SK-N-SH treated with all-trans-retinoic acid at 6 μM for 48 hours (cell line): ENCODE results near the gene ARHGAP33.

Experiments used
- ARNTL ChIP-seq: fragments of 450-650 bp; formaldehyde crosslinking; IDR thresholded peaks from 2 replicates; pipeline ENCODE4 v1.5.0; 2020; ENCODE audit warnings: low read depth, mild to moderate bottlenecking, moderate library complexity, borderline replicate concordance
- BACH2 ChIP-seq: fragments of 250-450 bp; sonication (Bioruptor Pico); IDR thresholded peaks from 2 replicates; pipeline ENCODE4 v1.9.0; 2021; ENCODE audit warnings: mild to moderate bottlenecking, borderline replicate concordance
- CSDC2 ChIP-seq: fragments of 250-450 bp; sonication (Bioruptor Pico); IDR thresholded peaks from 2 replicates; pipeline ENCODE4 v1.5.0; 2020; ENCODE audit warnings: mild to moderate bottlenecking, moderate library complexity
- ESRRG ChIP-seq: fragments of 250-450 bp; sonication (Bioruptor Pico); IDR thresholded peaks from 2 replicates; pipeline ENCODE4 v1.6.1; 2021; ENCODE audit warnings: mild to moderate bottlenecking
- GLIS3 ChIP-seq: fragments of 250-450 bp; sonication (Bioruptor Pico); IDR thresholded peaks from 2 replicates; pipeline ENCODE4 v1.5.0; 2020; ENCODE audit warnings: mild to moderate bottlenecking, moderate library complexity
- OSR1 ChIP-seq: fragments of 250-450 bp; sonication (Bioruptor Pico); IDR thresholded peaks from 2 replicates; pipeline ENCODE4 v1.8.0; 2022; ENCODE audit warnings: moderate library complexity, mild to moderate bottlenecking, inconsistent platforms
- TCF4 ChIP-seq: fragments of 250-450 bp; sonication (Bioruptor Pico); IDR thresholded peaks from 2 replicates; pipeline ENCODE4 v1.8.0; 2021; ENCODE audit warnings: mild to moderate bottlenecking, moderate library complexity, borderline replicate concordance
- TOX ChIP-seq: fragments of 250-450 bp; sonication (Bioruptor Pico); IDR thresholded peaks from 2 replicates; pipeline ENCODE4 v1.8.0; 2021; ENCODE audit warnings: mild to moderate bottlenecking, moderate library complexity, borderline replicate concordance
- ZFP3 ChIP-seq: fragments of 250-450 bp; sonication (Bioruptor Pico); IDR thresholded peaks from 2 replicates; pipeline ENCODE4 v1.5.0; 2020; ENCODE audit warnings: mild to moderate bottlenecking, moderate library complexity
- TF ChIP-seq, protein P1 (sequence below): fragments of 250-450 bp; sonication (Bioruptor Pico); IDR thresholded peaks from 2 replicates; pipeline ENCODE4 v1.8.0; 2020; ENCODE audit warnings: mild to moderate bottlenecking, moderate library complexity, borderline replicate concordance
- TF ChIP-seq, protein P2 (sequence below): fragments of 250-450 bp; sonication (Bioruptor Pico); IDR thresholded peaks from 2 replicates; pipeline ENCODE4 v1.8.0; 2021; ENCODE audit warnings: low read depth, mild to moderate bottlenecking, moderate library complexity, borderline replicate concordance
- TF ChIP-seq, protein P3 (sequence below): fragments of 250-450 bp; sonication (Bioruptor Pico); IDR thresholded peaks from 2 replicates; pipeline ENCODE4 v1.5.1; 2020; ENCODE audit warnings: low read depth, mild to moderate bottlenecking, moderate library complexity

DNA sequence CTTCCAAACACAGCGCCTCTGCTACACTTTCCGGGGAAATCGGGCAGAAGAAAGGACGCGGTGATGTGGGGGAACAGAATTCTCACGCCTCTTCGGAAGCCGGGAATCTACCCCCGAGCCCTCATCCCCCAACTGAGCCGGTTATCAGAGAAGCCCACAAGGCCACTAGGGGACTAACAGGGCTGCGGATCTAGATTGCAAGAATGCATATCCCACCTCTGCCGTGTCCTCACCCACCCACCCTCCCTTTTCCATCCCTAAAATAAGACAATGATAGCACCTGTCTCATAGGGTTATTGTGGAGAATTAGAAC is 34.2 kb upstream of the ARHGAP33 start:
- no peak for TF ChIP-seq CSDC2 (CRISPR knock-in tag)
- TF ChIP-seq ZFP3: no peak
- no peak for TF ChIP-seq TOX (CRISPR knock-in tag)
- TF ChIP-seq, protein P1, sequence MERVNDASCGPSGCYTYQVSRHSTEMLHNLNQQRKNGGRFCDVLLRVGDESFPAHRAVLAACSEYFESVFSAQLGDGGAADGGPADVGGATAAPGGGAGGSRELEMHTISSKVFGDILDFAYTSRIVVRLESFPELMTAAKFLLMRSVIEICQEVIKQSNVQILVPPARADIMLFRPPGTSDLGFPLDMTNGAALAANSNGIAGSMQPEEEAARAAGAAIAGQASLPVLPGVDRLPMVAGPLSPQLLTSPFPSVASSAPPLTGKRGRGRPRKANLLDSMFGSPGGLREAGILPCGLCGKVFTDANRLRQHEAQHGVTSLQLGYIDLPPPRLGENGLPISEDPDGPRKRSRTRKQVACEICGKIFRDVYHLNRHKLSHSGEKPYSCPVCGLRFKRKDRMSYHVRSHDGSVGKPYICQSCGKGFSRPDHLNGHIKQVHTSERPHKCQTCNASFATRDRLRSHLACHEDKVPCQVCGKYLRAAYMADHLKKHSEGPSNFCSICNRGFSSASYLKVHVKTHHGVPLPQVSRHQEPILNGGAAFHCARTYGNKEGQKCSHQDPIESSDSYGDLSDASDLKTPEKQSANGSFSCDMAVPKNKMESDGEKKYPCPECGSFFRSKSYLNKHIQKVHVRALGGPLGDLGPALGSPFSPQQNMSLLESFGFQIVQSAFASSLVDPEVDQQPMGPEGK: no peak
- no peak for TF ChIP-seq OSR1 (CRISPR knock-in tag)
- TF ChIP-seq ARNTL (CRISPR knock-in tag): no peak
- TF ChIP-seq GLIS3 (CRISPR knock-in tag): no peak
- TF ChIP-seq ESRRG (CRISPR knock-in tag): no peak
- TF ChIP-seq, protein P2, sequence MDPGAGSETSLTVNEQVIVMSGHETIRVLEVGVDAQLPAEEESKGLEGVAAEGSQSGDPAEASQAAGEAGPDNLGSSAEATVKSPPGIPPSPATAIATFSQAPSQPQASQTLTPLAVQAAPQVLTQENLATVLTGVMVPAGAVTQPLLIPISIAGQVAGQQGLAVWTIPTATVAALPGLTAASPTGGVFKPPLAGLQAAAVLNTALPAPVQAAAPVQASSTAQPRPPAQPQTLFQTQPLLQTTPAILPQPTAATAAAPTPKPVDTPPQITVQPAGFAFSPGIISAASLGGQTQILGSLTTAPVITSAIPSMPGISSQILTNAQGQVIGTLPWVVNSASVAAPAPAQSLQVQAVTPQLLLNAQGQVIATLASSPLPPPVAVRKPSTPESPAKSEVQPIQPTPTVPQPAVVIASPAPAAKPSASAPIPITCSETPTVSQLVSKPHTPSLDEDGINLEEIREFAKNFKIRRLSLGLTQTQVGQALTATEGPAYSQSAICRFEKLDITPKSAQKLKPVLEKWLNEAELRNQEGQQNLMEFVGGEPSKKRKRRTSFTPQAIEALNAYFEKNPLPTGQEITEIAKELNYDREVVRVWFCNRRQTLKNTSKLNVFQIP (CRISPR knock-in tag): no peak
- TF ChIP-seq TCF4: no peak
- no peak for TF ChIP-seq BACH2
- TF ChIP-seq, protein P3, sequence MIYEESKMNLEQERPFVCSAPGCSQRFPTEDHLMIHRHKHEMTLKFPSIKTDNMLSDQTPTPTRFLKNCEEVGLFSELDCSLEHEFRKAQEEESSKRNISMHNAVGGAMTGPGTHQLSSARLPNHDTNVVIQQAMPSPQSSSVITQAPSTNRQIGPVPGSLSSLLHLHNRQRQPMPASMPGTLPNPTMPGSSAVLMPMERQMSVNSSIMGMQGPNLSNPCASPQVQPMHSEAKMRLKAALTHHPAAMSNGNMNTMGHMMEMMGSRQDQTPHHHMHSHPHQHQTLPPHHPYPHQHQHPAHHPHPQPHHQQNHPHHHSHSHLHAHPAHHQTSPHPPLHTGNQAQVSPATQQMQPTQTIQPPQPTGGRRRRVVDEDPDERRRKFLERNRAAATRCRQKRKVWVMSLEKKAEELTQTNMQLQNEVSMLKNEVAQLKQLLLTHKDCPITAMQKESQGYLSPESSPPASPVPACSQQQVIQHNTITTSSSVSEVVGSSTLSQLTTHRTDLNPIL: no peak
